Caco-2 (cell line): ENCODE data around the gene DAD1. TPM values are rescaled to one million over a fixed set of nuclear protein-coding genes. Genes with fewer than 3 reads are reported as not detected.

ENCODE experiments used
- BruUV-seq: library from RNA; stranded (reverse); fragments of 400-500 nt; replicated peaks from 2 replicates; lab custom pipeline; 2021; lab: Mats Ljungman, UMichigan
- CTCF ChIA-PET: fragments of 300-600 bp; sonication (Branson Sonifier 250); formaldehyde crosslinking; loops from one replicate; lab custom pipeline; 2022; ENCODE audit warnings: antibody characterized with exemption; lab: Charles Lee
- POLR2A ChIA-PET: fragments of 300-600 bp; sonication (Branson Sonifier 250); formaldehyde crosslinking; loops from one replicate; lab custom pipeline; 2022; ENCODE audit warnings: antibody characterized with exemption; lab: Charles Lee
- DNase-seq, 2 experiments: peaks; one replicate each; pipeline versions ENCODE4 v3.0.0 to v3.0.0-alpha.2; 2020 to 2022
- H3K27me3 ChIP-seq: replicated peaks from 2 replicates; pipeline ENCODE4 v1.6.0; 2011; ENCODE audit warnings: low read length; ENCODE audit not compliant: control insufficient read depth, insufficient read depth
- H3K36me3 ChIP-seq: 2 replicates; pipeline ENCODE4 v1.5.1; 2011; ENCODE audit warnings: low read length; ENCODE audit not compliant: control insufficient read depth, insufficient read depth
- H3K4me1 ChIP-seq: fragments of 250-450 bp; sonication (Bioruptor Pico); 2 replicates; pipeline ENCODE4 v1.5.1; 2020; ENCODE audit warnings: mild to moderate bottlenecking
- H3K4me3 ChIP-seq: 2 replicates; pipeline ENCODE4 v1.5.1; 2011; ENCODE audit warnings: low read depth, mild to moderate bottlenecking, control low read depth, low read length
- H3K9me3 ChIP-seq: fragments of 250-450 bp; sonication (Bioruptor Pico); 2 replicates; pipeline ENCODE4 v1.5.1; 2020; ENCODE audit warnings: mild to moderate bottlenecking, moderate library complexity
- H3K27ac Mint-ChIP-seq: one replicate; pipeline ENCODE4 v1.8.0; 2022; ENCODE audit warnings: mixed read lengths; ENCODE audit not compliant: unreplicated experiment
- H3K27me3 Mint-ChIP-seq: one replicate; pipeline ENCODE4 v1.8.0; 2022; ENCODE audit warnings: mixed read lengths; ENCODE audit not compliant: insufficient read depth, unreplicated experiment
- H3K36me3 Mint-ChIP-seq: one replicate; pipeline ENCODE4 v1.8.0; 2022; ENCODE audit warnings: mild to moderate bottlenecking, mixed read lengths; ENCODE audit not compliant: insufficient read depth, unreplicated experiment
- H3K4me1 Mint-ChIP-seq: one replicate; pipeline ENCODE4 v1.8.0; 2022; ENCODE audit warnings: low read depth, mixed read lengths; ENCODE audit not compliant: unreplicated experiment
- H3K4me3 Mint-ChIP-seq: one replicate; pipeline ENCODE4 v1.8.0; 2022; ENCODE audit warnings: mild to moderate bottlenecking, moderate library complexity, mixed read lengths; ENCODE audit not compliant: unreplicated experiment
- H3K9me3 Mint-ChIP-seq: one replicate; pipeline ENCODE4 v1.8.0; 2022; ENCODE audit warnings: mixed read lengths; ENCODE audit not compliant: unreplicated experiment
- intact Hi-C: fragments of 100-400 bp; cut with micrococcal nuclease; formaldehyde crosslinking; loops from one replicate; pipeline ENCODE4 v1.10.0; 2022; ENCODE audit not compliant: unreplicated experiment
- total RNA-seq: library from RNA; stranded (reverse); gene quantifications from 2 replicates; pipeline ENCODE4 v1.2.3, GENCODE V29; 2022
- TF ChIP-seq, protein P1 (sequence below), 2 experiments: fragments of 200-600 bp in 1 of 2; IDR thresholded peaks; 1 replicate in 1 of 2; 2 replicates in 1 of 2; pipeline versions ENCODE4 v1.5.1 to v1.8.0; 2011 to 2022; ENCODE audit warnings: antibody characterized with exemption in 1 of 2, control low read depth in 1 of 2, inconsistent platforms in 1 of 2, low read depth in 1 of 2, low read length in 1 of 2, mild to moderate bottlenecking in 1 of 2, moderate library complexity in 1 of 2; ENCODE audit not compliant: insufficient read depth in 1 of 2, severe bottlenecking in 1 of 2, unreplicated experiment in 1 of 2

Gene DAD1
- total RNA-seq, 1 experiment from 2014 or later = 160 TPM

DNA sequence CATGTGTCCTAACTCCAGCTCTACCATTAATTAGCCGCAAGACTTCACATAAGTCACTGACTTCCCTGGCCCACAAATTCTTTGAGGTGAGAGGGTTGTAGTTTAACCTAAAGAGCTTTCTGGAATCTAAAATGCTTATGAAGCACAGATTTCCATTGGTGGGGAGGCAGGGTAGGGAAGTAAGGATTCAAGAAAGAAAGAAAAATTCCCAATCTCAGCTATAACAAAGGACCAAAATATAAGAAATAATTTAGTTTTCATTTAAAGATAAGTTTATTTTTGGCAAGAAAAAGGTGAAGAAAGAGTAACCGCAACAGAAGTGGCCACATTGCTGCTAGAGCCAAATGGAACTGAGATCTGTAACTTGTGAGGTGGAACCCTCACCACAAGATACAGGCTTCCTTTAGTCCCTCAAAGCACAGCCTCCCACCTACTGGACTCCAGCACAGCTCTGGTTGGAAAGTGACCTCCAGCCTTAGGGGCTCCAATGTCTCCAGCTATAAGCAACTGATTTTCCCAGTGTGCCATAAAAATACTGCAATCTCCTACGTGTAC lies 23.6 kb downstream of the DAD1 start:
- no peak overlapping the region for H3K4me3 Mint-ChIP-seq
- H3K36me3 Mint-ChIP-seq = peaks cover 80% of the 10 kb centered on the region
- Histone ChIP-seq H3K36me3 (no peaks in the 10 kb centered on the region; the same call in 1 of the 2 replicates), H3K4me1 (peaks cover 78% of the 10 kb centered on the region), H3K27me3 (no peaks in the 10 kb centered on the region), H3K4me3 (no peak overlapping the region), H3K9me3 (no peaks in the 10 kb centered on the region)
- CTCF ChIA-PET = interaction anchor here (0.6 kb wide), 1 partner anchor 390 kb away, joined by 3 read pairs; no protein-coding TSS in a partner anchor
- TF ChIP-seq, protein P1, sequence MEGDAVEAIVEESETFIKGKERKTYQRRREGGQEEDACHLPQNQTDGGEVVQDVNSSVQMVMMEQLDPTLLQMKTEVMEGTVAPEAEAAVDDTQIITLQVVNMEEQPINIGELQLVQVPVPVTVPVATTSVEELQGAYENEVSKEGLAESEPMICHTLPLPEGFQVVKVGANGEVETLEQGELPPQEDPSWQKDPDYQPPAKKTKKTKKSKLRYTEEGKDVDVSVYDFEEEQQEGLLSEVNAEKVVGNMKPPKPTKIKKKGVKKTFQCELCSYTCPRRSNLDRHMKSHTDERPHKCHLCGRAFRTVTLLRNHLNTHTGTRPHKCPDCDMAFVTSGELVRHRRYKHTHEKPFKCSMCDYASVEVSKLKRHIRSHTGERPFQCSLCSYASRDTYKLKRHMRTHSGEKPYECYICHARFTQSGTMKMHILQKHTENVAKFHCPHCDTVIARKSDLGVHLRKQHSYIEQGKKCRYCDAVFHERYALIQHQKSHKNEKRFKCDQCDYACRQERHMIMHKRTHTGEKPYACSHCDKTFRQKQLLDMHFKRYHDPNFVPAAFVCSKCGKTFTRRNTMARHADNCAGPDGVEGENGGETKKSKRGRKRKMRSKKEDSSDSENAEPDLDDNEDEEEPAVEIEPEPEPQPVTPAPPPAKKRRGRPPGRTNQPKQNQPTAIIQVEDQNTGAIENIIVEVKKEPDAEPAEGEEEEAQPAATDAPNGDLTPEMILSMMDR (IDR thresholded peaks at IDR 0.05; ENCODE audit: insufficient read depth in 1 of 2, low read depth in 1 of 2, low read length in 1 of 2, severe bottlenecking in 1 of 2, unreplicated experiment in 1 of 2) = no peak
- intact Hi-C loops = no loop called here
- peaks cover 52% of the 10 kb centered on the region for H3K4me1 Mint-ChIP-seq
- no peaks in the 10 kb centered on the region for H3K9me3 Mint-ChIP-seq
- H3K27me3 Mint-ChIP-seq = no peaks in the 10 kb centered on the region
- POLR2A ChIA-PET = no interaction called here
- no peak for DNase-seq
- peak overlapping the region; percentile 72 for H3K27ac Mint-ChIP-seq
- no TSS peak for BruUV-seq

DNA sequence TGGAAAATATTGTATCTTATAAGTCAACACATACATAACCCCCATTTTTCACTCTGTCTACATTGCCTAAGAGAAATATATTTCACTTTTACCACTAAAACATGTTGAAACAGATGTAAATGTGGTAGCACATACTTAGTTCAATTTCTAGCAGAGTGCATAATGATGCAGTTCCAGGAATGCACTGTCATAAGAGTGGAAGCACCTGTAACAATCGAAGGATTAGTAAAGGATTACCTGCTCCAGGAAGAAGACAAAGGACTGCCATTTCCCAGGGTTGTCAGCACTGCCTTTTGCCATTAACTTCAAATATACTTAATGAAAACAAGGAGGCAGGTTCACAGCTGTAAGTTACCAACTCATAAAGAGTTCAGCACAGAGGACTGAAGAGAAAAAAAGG lies 24.6 kb downstream of the DAD1 start:
- peaks cover 80% of the 10 kb centered on the region for H3K4me1 ChIP-seq
- POLR2A ChIA-PET = no interaction called here
- Mint-ChIP-seq H3K36me3 (peaks cover 78% of the 10 kb centered on the region), H3K9me3 (no peaks in the 10 kb centered on the region), H3K4me1 (peaks cover 50% of the 10 kb centered on the region), H3K27ac (peak overlapping the region; percentile 72), H3K27me3 (no peaks in the 10 kb centered on the region), H3K4me3 (no peak overlapping the region)
- H3K9me3 ChIP-seq = no peaks in the 10 kb centered on the region
- no TSS peak for BruUV-seq
- H3K27me3 ChIP-seq = no peaks in the 10 kb centered on the region
- TF ChIP-seq, protein P1 (IDR thresholded peaks at IDR 0.05; ENCODE audit: insufficient read depth in 1 of 2, low read depth in 1 of 2, low read length in 1 of 2, severe bottlenecking in 1 of 2, unreplicated experiment in 1 of 2) = no peak
- no peak for DNase-seq
- intact Hi-C loops = loop anchor here (5.0 kb wide), 2 partner anchors 308 to 413 kb away; partner anchors contain the start of gene LRP10
- H3K4me3 ChIP-seq = no peak overlapping the region
- H3K36me3 ChIP-seq = no peaks in the 10 kb centered on the region; the same call in 1 of the 2 replicates
- CTCF ChIA-PET = no interaction called here

DNA sequence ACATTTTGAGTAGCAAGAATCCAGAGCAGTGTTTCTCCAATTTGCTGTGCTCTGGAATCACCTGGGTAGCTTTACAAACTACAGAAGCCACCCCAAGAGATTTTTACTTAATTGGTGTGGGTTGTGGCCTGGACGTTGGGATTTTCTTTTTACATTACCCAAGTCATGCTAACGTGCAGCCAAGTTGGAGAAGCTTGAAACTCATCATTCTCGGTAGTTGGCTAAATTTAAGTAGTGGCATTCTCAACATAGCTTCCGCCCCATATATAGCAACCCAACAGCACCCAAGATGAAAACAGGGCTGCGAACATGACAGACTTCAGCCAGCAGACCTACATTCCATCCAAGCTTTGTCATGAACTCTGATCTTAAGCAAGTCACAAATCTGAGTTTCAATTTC lies 25.0 kb downstream of the DAD1 start:
- H3K27me3 ChIP-seq = no peaks in the 10 kb centered on the region
- H3K4me1 ChIP-seq = peaks cover 80% of the 10 kb centered on the region
- no peak overlapping the region for H3K4me3 Mint-ChIP-seq
- H3K4me1 Mint-ChIP-seq = peaks cover 50% of the 10 kb centered on the region
- CTCF ChIA-PET = interaction anchor here (0.7 kb wide), 1 partner anchor 89 kb away, joined by 3 read pairs; no protein-coding TSS in a partner anchor
- H3K27me3 Mint-ChIP-seq = no peaks in the 10 kb centered on the region
- no peaks in the 10 kb centered on the region for H3K9me3 ChIP-seq
- peak overlapping the region; percentile 72 for H3K27ac Mint-ChIP-seq
- peaks cover 73% of the 10 kb centered on the region for H3K36me3 Mint-ChIP-seq
- H3K4me3 ChIP-seq = no peak overlapping the region
- no peaks in the 10 kb centered on the region for H3K9me3 Mint-ChIP-seq
- no peak for DNase-seq
- BruUV-seq = no TSS peak
- intact Hi-C loops = loop anchor here (5.0 kb wide), 2 partner anchors 308 to 413 kb away; partner anchors contain the start of gene LRP10
- no peaks in the 10 kb centered on the region; the same call in 1 of the 2 replicates for H3K36me3 ChIP-seq
- TF ChIP-seq, protein P1 (IDR thresholded peaks at IDR 0.05; ENCODE audit: insufficient read depth in 1 of 2, low read depth in 1 of 2, low read length in 1 of 2, severe bottlenecking in 1 of 2, unreplicated experiment in 1 of 2) = no peak
- POLR2A ChIA-PET = no interaction called here
